Coronary artery (tissue), 2 donors: ENCODE data around the gene KAT2A.

ENCODE experiments used
- DNase-seq: peaks from one replicate; pipeline ENCODE4 v3.0.0-alpha.2; 2017; ENCODE audit warnings: low spot score
- H3K27ac ChIP-seq, 2 donors: fragments of 200-600 bp; sonication (generic); one replicate each; pipeline ENCODE4 v1.5.1; 2016 to 2019
- H3K4me3 ChIP-seq: fragments of 200-600 bp; sonication (generic); 2 replicates; pipeline ENCODE4 v1.5.1; 2016; ENCODE audit warnings: mild to moderate bottlenecking, moderate library complexity
- TF ChIP-seq, protein P1 (sequence below): fragments of 200-600 bp; sonication (generic); IDR thresholded peaks from one replicate; pipeline ENCODE4 v1.5.1; 2019; ENCODE audit warnings: antibody characterized with exemption

The KAT2A gene

GRCh38 chr17:42120770-42121769, at the start of gene KAT2A:
Gene KAT2A, minus strand, starts transcription at chr17:42121367. Its CDS starts 63 bp downstream, at chr17:42121304.
- DNase-seq = no peak
- H3K27ac ChIP-seq = peak within 1 kb of the TSS in 1 of 2 donors; percentile 37
- TF ChIP-seq, protein P1, sequence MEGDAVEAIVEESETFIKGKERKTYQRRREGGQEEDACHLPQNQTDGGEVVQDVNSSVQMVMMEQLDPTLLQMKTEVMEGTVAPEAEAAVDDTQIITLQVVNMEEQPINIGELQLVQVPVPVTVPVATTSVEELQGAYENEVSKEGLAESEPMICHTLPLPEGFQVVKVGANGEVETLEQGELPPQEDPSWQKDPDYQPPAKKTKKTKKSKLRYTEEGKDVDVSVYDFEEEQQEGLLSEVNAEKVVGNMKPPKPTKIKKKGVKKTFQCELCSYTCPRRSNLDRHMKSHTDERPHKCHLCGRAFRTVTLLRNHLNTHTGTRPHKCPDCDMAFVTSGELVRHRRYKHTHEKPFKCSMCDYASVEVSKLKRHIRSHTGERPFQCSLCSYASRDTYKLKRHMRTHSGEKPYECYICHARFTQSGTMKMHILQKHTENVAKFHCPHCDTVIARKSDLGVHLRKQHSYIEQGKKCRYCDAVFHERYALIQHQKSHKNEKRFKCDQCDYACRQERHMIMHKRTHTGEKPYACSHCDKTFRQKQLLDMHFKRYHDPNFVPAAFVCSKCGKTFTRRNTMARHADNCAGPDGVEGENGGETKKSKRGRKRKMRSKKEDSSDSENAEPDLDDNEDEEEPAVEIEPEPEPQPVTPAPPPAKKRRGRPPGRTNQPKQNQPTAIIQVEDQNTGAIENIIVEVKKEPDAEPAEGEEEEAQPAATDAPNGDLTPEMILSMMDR = no peak
- peak within 1 kb of the TSS; percentile 81 for H3K4me3 ChIP-seq

DNA sequence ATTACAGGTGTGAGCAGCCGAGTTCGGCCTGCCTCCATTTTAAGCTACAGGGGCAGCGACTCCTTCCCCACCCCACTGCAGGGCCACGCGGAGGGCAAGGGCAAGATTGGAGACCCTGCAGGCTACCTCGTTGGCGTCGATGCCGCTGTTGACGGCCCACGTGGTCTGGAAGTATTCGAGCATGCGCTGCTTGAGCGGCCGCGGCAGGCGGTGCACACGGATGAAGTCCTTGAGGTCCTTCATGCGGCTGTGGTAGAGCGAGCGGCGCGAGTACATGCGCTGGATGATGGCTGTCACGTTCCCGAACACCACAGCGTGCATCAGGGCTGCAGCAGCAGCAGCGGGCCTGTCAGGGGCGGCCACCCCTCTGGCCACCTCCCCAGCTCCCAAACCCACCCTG, 48.2 kb upstream of the KAT2A start:
- DNase-seq = no peak
- H3K27ac ChIP-seq = no peak overlapping the region
- TF ChIP-seq, protein P1 = no peak
- H3K4me3 ChIP-seq = no peak overlapping the region

DNA sequence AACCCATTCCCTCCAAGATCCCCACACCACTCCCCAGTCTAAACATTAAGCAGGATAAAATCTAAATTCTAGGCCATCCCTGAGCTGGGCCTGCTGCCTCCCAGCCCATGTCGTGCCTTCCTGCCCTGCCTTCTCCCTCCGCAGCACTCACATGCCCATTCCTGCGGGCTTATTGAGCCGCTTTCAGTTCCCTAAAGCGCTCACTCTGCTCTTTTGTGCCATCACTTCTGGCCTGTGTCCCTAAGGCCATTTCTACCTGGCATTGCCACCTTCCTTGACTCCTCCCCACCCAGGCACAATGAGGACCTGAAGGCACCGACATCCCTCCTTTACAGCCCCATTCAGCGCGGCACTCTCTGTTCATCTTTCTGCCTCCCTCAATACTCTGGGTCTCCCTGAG, 46.6 kb upstream of the KAT2A start:
- TF ChIP-seq, protein P1 = no peak
- no peak for DNase-seq
- no peak overlapping the region for H3K27ac ChIP-seq

GRCh38 chr17:42166196-42166763, 45.1 kb upstream of the KAT2A start:
- TF ChIP-seq, protein P1 = no peak
- DNase-seq = no peak
- no peak overlapping the region for H3K4me3 ChIP-seq
- H3K27ac ChIP-seq = no peak overlapping the region

More for the DNA sequence above, 46.6 kb upstream of the KAT2A start:
- no peak overlapping the region for H3K4me3 ChIP-seq

DNA sequence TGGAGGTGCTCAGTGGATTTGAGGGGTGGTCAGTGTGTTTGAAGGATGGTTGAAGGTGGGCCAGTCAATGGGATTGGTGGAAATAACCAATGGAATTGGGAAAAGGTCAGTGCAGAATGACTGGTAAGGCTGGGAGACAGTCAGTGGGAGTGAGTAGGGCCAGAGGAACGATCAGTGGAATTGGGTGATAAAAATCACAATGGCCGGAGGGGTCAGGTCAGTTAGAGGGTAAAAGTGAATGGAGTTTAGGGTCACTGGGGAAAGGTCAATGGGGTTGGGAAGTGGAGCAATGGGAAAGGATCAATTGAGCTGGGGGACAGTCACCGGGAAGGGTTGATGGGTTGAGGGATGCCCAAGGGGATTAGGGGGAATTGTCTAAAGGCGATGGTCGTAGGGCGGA, 44.6 kb upstream of the KAT2A start:
- DNase-seq = no peak
- TF ChIP-seq, protein P1 = no peak
- H3K27ac ChIP-seq = no peak overlapping the region

DNA sequence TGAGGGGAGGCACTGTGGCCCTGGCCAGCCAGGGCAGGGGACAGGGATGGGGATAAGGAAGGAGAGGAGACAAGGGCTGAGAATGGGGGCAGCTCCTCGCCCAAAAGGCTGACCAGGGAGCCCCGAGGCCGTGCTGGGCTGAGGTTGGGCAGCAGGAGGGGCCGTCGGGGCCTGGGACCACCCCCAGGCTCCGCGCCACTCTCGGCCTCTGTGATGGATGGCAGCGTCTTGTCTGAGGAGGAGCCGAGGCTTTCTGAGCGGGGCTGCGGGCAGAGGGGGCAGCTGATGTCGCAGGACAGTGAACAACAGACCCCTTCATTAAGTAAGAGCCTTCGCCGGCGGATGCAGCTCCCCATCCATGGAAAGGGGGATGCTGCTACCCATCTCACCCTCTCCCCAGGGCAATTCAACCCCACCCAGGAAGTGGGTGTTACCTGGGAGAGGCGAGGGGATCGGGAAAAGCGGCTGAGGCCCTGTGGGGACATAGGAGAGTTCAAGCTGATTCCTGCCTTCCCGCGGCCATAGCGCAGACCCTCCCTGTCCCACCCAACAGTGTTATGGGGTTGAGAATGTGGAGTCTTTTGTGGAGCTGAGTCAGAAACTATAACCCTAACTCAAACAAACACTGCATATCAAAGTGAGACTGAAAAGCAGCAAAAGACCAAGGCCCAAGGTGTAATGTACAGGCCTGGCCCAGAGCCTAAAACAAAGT, 42.7 kb upstream of the KAT2A start:
- TF ChIP-seq, protein P1 = no peak
- Histone ChIP-seq H3K27ac (no peak overlapping the region), H3K4me3 (no peak overlapping the region)
- no peak for DNase-seq

More for the DNA sequence above, 44.6 kb upstream of the KAT2A start:
- H3K4me3 ChIP-seq = no peak overlapping the region
